AG09309 (cell line): Measurements from ENCODE around the gene MAFG.

Experiments
- DNase-seq: peaks from one replicate; pipeline ENCODE4 v3.0.0-alpha.2; 2010; ENCODE audit warnings: low read depth
- H3K4me3 ChIP-seq: 2 replicates; pipeline ENCODE4 v1.5.1; 2011; ENCODE audit warnings: mild to moderate bottlenecking, low read depth, low read length, moderate library complexity; ENCODE audit not compliant: control insufficient read depth
- TF ChIP-seq, protein P1 (sequence below): IDR thresholded peaks from 2 replicates; pipeline ENCODE4 v1.5.1; 2011; ENCODE audit warnings: mild to moderate bottlenecking, low read depth, low read length, inconsistent platforms; ENCODE audit not compliant: insufficient read depth, control insufficient read depth; ENCODE audit errors: missing control alignments

The MAFG gene

DNA sequence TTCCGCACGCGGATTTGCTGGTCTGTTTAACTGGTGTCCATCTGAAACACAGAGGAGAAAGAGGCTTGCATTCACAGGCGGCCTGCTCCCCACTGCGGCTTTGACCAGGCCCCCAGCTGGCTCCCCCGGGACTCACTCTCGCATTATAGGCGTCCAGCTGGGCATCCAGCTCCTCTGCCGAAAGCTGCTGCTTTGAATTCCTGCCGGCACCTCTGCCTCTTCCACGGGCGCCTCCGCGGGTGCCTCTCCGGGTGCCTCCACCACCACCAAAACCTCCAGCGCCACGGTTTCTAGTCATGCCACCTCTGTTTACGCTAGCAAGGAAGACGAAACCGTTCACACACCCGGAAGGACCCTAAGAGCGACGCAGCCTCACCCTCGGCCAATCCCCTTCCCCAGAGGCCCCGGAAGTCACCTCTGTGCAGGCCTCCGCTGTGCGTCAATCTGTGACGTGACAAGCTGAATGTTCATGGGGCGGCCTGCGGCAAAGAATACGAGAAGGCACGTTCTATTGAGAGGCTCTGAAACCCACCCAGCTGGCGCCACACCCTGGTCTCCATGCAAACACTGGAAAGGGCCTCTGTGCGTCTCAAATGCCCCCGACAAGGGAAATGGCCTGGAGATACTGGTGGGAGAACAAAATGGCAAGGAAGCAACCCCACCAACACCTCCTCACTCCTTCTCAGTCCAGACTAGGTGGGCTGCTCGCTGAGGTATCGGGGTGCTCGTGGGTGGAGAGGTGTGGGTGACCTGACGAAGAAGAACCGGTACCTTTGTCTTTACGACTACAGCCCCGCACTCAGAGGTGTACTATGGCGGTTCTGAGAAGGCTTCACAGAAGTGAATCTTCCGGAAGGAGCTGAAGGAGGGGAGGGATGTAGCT lies 39.2 kb downstream of the MAFG start:
- TF ChIP-seq, protein P1, sequence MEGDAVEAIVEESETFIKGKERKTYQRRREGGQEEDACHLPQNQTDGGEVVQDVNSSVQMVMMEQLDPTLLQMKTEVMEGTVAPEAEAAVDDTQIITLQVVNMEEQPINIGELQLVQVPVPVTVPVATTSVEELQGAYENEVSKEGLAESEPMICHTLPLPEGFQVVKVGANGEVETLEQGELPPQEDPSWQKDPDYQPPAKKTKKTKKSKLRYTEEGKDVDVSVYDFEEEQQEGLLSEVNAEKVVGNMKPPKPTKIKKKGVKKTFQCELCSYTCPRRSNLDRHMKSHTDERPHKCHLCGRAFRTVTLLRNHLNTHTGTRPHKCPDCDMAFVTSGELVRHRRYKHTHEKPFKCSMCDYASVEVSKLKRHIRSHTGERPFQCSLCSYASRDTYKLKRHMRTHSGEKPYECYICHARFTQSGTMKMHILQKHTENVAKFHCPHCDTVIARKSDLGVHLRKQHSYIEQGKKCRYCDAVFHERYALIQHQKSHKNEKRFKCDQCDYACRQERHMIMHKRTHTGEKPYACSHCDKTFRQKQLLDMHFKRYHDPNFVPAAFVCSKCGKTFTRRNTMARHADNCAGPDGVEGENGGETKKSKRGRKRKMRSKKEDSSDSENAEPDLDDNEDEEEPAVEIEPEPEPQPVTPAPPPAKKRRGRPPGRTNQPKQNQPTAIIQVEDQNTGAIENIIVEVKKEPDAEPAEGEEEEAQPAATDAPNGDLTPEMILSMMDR, result no peak
- H3K4me3 ChIP-seq, result no peak overlapping the region
- no peak for DNase-seq

DNA sequence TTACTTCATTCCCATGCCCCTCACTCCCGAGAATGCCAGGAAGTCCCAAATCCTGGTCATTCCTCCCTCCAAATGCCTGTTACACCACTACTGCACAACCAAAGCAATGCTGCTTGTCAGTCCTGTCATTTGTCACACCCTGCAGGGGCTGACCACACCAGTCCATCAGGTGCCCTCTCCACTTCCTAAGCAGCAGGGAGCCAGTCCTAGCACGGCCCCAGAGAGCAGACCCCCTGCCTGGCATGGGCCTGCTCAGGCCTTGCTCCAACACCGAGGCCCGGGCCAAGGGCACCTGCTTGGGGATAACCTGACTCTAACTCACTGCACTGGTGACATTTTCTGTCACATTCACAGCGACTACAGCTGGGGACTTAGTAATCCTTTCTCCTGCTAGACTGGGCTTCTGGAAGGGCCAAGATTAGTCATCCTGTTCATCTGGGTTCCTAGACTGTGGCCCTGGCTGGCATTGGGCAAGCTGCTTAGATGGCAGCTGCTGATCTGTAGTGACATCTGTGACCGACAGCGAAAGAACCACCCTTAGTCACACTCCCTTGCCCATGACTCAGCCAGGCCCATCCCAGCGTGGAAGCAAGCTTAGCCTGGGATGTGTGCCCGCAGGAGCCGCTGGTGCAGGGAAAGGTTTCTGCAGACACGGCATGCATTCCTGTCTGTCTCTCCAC lies 41.5 kb downstream of the MAFG start:
- no peak overlapping the region for H3K4me3 ChIP-seq
- no peak for DNase-seq
- TF ChIP-seq, protein P1, result no peak

DNA sequence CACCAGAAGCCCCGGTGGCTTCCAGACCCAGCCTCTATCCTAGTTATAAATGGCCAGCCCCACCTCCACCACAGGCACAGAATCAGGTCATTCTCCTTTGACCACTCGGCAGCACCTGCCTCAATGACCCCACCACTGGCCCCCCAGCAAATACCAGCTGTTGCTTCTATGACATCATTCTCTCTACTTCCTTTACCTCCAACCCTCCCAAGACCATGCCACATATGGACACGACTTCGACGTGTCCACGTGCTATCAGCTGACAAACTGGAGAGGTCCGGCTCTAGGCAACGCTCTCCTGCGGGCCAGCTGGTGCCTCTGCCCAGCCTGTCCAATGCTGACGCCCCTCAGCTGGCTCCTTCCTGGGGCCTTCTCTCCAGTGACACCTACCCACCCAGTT lies 42.1 kb downstream of the MAFG start:
- no peak overlapping the region for H3K4me3 ChIP-seq
- DNase-seq, result no peak
- TF ChIP-seq, protein P1, result no peak

DNA sequence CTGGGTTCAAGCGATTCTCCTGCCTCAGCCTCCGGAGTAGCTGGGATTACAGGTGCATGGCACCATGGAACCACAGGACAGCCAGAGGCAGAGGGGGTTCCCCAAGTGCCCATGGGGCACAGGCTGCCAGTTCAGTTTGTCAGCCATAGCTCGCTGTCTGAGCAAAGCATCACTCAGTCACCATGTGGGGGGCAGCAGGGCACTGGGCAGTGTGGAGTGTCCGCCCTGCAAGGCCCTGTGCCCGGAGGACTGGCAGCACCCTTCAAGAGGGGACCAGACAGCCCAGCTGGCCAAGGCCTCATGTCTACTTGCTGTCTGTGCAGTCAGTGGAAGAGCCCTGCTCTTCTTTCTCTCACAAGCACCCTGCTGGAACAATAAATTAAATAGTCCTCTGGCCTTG lies 42.6 kb downstream of the MAFG start:
- DNase-seq, result no peak
- H3K4me3 ChIP-seq, result no peak overlapping the region
- TF ChIP-seq, protein P1, result no peak

DNA sequence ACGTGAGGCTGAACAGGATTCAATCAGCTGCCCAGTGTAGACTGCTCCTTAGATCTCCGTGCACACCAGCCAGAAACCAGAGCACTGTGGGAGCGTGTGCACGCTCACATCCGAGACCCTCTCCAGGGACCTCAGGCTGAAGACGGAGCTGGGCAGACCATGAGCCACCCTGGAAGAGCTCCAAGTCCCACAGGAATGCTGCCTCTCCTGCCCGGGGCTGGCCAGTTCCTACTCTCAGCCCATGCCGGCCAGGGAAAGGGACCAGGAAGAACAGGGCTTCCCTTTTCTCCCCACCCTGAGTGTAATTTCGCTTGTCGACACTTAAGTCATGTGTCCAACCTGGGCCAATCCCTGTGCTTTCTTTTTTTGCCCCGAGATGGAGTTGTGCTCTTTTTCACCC lies 43.0 kb downstream of the MAFG start:
- TF ChIP-seq, protein P1, result no peak
- H3K4me3 ChIP-seq, result no peak overlapping the region
- no peak for DNase-seq

DNA sequence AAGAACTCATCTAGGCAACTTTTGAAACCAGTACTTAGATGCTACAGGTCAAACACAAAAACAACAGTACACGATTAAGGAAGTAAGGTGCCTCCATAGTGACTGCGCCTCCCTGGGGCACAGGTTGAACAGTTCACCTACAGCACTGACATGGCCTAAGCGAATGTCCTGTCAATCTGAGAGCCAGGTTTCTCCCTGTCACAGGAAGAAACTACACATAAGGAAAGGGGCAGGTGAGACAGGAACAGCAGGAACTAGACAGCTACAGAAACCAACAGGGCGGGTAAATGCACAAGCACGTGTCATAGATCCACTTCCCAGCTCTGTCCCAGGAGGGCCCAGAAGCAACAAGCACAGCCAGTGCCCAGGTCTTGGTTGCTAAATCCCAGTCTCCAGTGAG lies 48.4 kb downstream of the MAFG start:
- H3K4me3 ChIP-seq, result no peak overlapping the region
- TF ChIP-seq, protein P1, result no peak
- no peak for DNase-seq
